KMS-11 (cell line): ENCODE measurements around the gene CXCR4.

ENCODE experiments used
- H2AFZ ChIP-seq: fragments of 200-600 bp; sonication (generic); 2 replicates; pipeline ENCODE4 v1.6.1; 2016; ENCODE audit warnings: antibody characterized with exemption, mixed run types, low read depth
- H3K27ac ChIP-seq: fragments of 200-600 bp; sonication (generic); 2 replicates; pipeline ENCODE4 v1.6.1; 2016; ENCODE audit warnings: mild to moderate bottlenecking, mixed run types
- H3K27me3 ChIP-seq: fragments of 200-600 bp; sonication (generic); 2 replicates; pipeline ENCODE4 v1.6.1; 2017; ENCODE audit warnings: mild to moderate bottlenecking, low read depth, mixed run types, moderate library complexity; ENCODE audit not compliant: insufficient read depth
- H3K36me3 ChIP-seq: fragments of 200-600 bp; sonication (generic); 2 replicates; pipeline ENCODE4 v1.6.1; 2017; ENCODE audit warnings: mild to moderate bottlenecking, mixed run types; ENCODE audit not compliant: insufficient read depth
- H3K4me1 ChIP-seq: fragments of 200-600 bp; sonication (generic); 2 replicates; pipeline ENCODE4 v1.6.1; 2016; ENCODE audit warnings: mild to moderate bottlenecking, low read depth, mixed run types; ENCODE audit not compliant: poor library complexity, severe bottlenecking
- H3K4me2 ChIP-seq: fragments of 200-600 bp; sonication (generic); 2 replicates; pipeline ENCODE4 v1.7.0; 2016; ENCODE audit warnings: mild to moderate bottlenecking, mixed run types
- H3K4me3 ChIP-seq: fragments of 200-600 bp; sonication (generic); IDR thresholded peaks from 2 replicates; pipeline ENCODE4 v1.6.1; 2017; ENCODE audit warnings: low read depth, low read length, mixed read lengths; ENCODE audit not compliant: insufficient read depth
- H3K79me2 ChIP-seq: fragments of 200-600 bp; sonication (generic); 2 replicates; pipeline ENCODE4 v1.6.1; 2016; ENCODE audit warnings: low read depth, mixed run types; ENCODE audit not compliant: insufficient read depth
- H3K9ac ChIP-seq: fragments of 200-600 bp; sonication (generic); 2 replicates; pipeline ENCODE4 v1.6.1; 2016; ENCODE audit warnings: mild to moderate bottlenecking, mixed run types
- H4K20me1 ChIP-seq: fragments of 200-600 bp; sonication (generic); 2 replicates; pipeline ENCODE4 v1.6.1; 2016; ENCODE audit warnings: mild to moderate bottlenecking, mixed run types; ENCODE audit not compliant: insufficient read depth
- CTCF ChIP-seq: fragments of 200-600 bp; sonication (generic); conservative IDR thresholded peaks from 2 replicates; pipeline ENCODE4 v1.6.1; 2017; ENCODE audit warnings: low read depth, mild to moderate bottlenecking, antibody characterized with exemption, low read length, moderate library complexity, mixed read lengths

The CXCR4 gene

DNA sequence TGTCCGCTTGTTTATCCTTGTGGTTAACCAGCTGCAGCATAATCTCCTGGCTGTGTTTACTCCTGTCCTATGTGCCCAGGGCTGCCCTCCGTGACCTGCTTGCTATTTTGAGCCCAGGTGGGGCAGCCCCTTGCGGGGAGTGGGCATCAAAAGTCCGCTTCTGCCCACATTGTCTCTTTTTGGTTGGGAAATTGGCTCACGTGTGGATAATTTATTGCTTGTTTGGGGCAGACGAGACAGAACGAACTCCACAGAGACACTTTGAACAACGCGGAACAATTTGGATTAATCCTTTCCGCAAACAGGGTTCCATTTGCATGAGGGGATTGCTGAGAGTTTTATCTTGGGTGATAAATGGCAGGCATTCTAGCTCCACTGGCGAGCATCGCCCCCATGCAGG, 8.1 kb upstream of the CXCR4 start:
- H3K4me2 ChIP-seq, result no peak overlapping the region
- no peak overlapping the region for H2AFZ ChIP-seq
- 0 out of 2 replicates have a peak, but pooled peaks cover 1% of the 10 kb centered on the region for H3K27me3 ChIP-seq
- peaks cover 16% of the 10 kb centered on the region for H3K4me1 ChIP-seq
- H3K9ac ChIP-seq, result no peak overlapping the region
- no peaks in the 10 kb centered on the region for H3K36me3 ChIP-seq
- no peak overlapping the region for H3K4me3 ChIP-seq
- no peaks in the 10 kb centered on the region for H3K79me2 ChIP-seq
- no peaks in the 10 kb centered on the region for H4K20me1 ChIP-seq
- H3K27ac ChIP-seq, result no peak overlapping the region
- no peak for TF ChIP-seq CTCF

- H3K4me3 ChIP-seq, result no peak overlapping the region
- no peaks in the 10 kb centered on the region for H3K36me3 ChIP-seq
- TF ChIP-seq CTCF, result no peak
- peaks cover 4% of the 10 kb centered on the region; the same call in 1 of the 2 replicates for H3K27me3 ChIP-seq
- no peaks in the 10 kb centered on the region for H4K20me1 ChIP-seq
- H3K4me2 ChIP-seq, result no peak overlapping the region
- no peak overlapping the region for H3K9ac ChIP-seq
- H3K27ac ChIP-seq, result no peak overlapping the region
- H2AFZ ChIP-seq, result no peak overlapping the region
- peaks cover 16% of the 10 kb centered on the region for H3K4me1 ChIP-seq
- H3K79me2 ChIP-seq, result no peaks in the 10 kb centered on the region
These were observed 7.3 kb upstream of the CXCR4 start for GRCh38 chr2:136125236-136125635.

DNA sequence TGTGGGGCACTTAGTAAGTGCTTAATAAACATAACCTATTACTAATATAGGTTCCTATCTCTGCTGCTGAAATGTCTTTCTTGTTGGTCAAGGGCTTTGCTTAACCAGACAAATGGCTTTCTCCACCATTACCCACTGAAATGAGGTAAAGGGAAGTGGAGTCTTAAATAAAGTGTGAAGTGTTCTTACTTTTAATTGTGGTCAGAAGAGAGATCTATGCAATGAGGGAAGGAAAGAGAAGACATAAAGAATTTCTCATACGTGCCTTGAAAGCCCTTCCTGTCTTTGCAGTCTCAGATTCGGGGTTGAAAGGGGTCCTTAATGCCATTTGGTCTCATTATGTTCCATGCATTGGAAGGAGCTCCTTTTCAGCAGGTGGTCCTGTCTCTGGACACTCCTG, 6.9 kb upstream of the CXCR4 start:
- no peaks in the 10 kb centered on the region for H3K79me2 ChIP-seq
- H3K4me2 ChIP-seq, result no peak overlapping the region
- peaks cover 9% of the 10 kb centered on the region for H3K27me3 ChIP-seq
- H2AFZ ChIP-seq, result no peak overlapping the region
- H3K36me3 ChIP-seq, result no peaks in the 10 kb centered on the region
- no peak overlapping the region for H3K27ac ChIP-seq
- no peaks in the 10 kb centered on the region for H4K20me1 ChIP-seq
- H3K4me1 ChIP-seq, result peaks cover 18% of the 10 kb centered on the region
- no peak overlapping the region for H3K4me3 ChIP-seq
- H3K9ac ChIP-seq, result no peak overlapping the region
- no peak for TF ChIP-seq CTCF

- no peaks in the 10 kb centered on the region for H3K79me2 ChIP-seq
- no peak overlapping the region for H3K27ac ChIP-seq
- no peak overlapping the region for H2AFZ ChIP-seq
- H3K27me3 ChIP-seq, result peaks cover 16% of the 10 kb centered on the region
- H3K36me3 ChIP-seq, result no peaks in the 10 kb centered on the region
- no peak overlapping the region for H3K4me3 ChIP-seq
- H3K4me1 ChIP-seq, result peaks cover 9% of the 10 kb centered on the region
- no peak overlapping the region for H3K4me2 ChIP-seq
- no peak for TF ChIP-seq CTCF
- H4K20me1 ChIP-seq, result no peaks in the 10 kb centered on the region
- no peak overlapping the region for H3K9ac ChIP-seq
These were observed 4.7 kb upstream of the CXCR4 start for GRCh38 chr2:136122661-136123060.
